DOHH2 (cell line): ENCODE data around the gene TUFM.
A peak's percentile ranks its signal among the peaks of the same experiment; 100 is the strongest.
"Not testable (repeated sequence)": the region's sequence is repeated elsewhere in the genome, so short reads cannot be mapped to it uniquely, and the experiment has no call there.

Source experiments
- H3F3A ChIP-seq: fragments of 200-600 bp; sonication (generic), shearing (Covaris generic); 2 replicates; pipeline ENCODE4 v1.6.0; 2016; ENCODE audit warnings: antibody characterized with exemption, mild to moderate bottlenecking; ENCODE audit not compliant: control insufficient read depth, insufficient read depth
- H3K27ac ChIP-seq: fragments of 200-600 bp; sonication (generic); 2 replicates; pipeline ENCODE4 v1.5.1; 2014; ENCODE audit warnings: low read depth, mild to moderate bottlenecking, low read length, moderate library complexity
- H3K27me3 ChIP-seq: fragments of 200-600 bp; sonication (generic); 2 replicates; pipeline ENCODE4 v1.6.1; 2014; ENCODE audit warnings: mild to moderate bottlenecking, low read length, mixed read lengths; ENCODE audit not compliant: control insufficient read depth
- H3K36me3 ChIP-seq: fragments of 200-600 bp; sonication (generic); 2 replicates; pipeline ENCODE4 v1.6.1; 2014; ENCODE audit warnings: mild to moderate bottlenecking, low read length, moderate library complexity, mixed read lengths; ENCODE audit not compliant: control insufficient read depth
- H3K4me1 ChIP-seq: fragments of 200-600 bp; sonication (generic); 2 replicates; pipeline ENCODE4 v1.6.1; 2014; ENCODE audit warnings: mild to moderate bottlenecking, low read length, mixed read lengths; ENCODE audit not compliant: control insufficient read depth
- H3K4me2 ChIP-seq: fragments of 200-600 bp; sonication (generic); 2 replicates; pipeline ENCODE4 v1.6.0; 2014; ENCODE audit warnings: mild to moderate bottlenecking, low read length, moderate library complexity
- H3K4me3 ChIP-seq: fragments of 200-600 bp; sonication (generic); 2 replicates; pipeline ENCODE4 v1.5.1; 2014; ENCODE audit warnings: mild to moderate bottlenecking, low read length, mixed read lengths
- H3K79me2 ChIP-seq: fragments of 200-600 bp; sonication (generic); 2 replicates; pipeline ENCODE4 v1.6.1; 2014; ENCODE audit warnings: mild to moderate bottlenecking, low read length, mixed read lengths; ENCODE audit not compliant: control insufficient read depth
- H3K9me2 ChIP-seq: fragments of 200-600 bp; sonication (generic); replicated peaks from 2 replicates; pipeline ENCODE4 v1.6.1; 2014; ENCODE audit warnings: mild to moderate bottlenecking, low read length, mixed read lengths; ENCODE audit not compliant: control insufficient read depth
- H3K9me3 ChIP-seq: fragments of 200-600 bp; sonication (generic); 2 replicates; pipeline ENCODE4 v1.6.1; 2014; ENCODE audit warnings: antibody characterized with exemption, low read length, mixed read lengths; ENCODE audit not compliant: control insufficient read depth, insufficient read depth
- H4K20me1 ChIP-seq: fragments of 200-600 bp; sonication (generic); 2 replicates; pipeline ENCODE4 v1.6.0; 2014; ENCODE audit warnings: low read depth, mild to moderate bottlenecking, antibody characterized with exemption, low read length, moderate library complexity; ENCODE audit not compliant: control insufficient read depth, insufficient read depth
- CTCF ChIP-seq: fragments of 200-600 bp; sonication (generic); IDR thresholded peaks from one replicate; pipeline ENCODE4 v1.5.1; 2014; ENCODE audit warnings: antibody characterized with exemption, mild to moderate bottlenecking, low read depth, low read length; ENCODE audit not compliant: poor library complexity, severe bottlenecking
- EZH2phosphoT487 ChIP-seq: fragments of 200-600 bp; sonication (generic); IDR thresholded peaks from 2 replicates; pipeline ENCODE4 v1.6.1; 2017; ENCODE audit warnings: borderline replicate concordance, mild to moderate bottlenecking, antibody characterized with exemption, low read length, moderate library complexity, mixed read lengths

TUFM gene

GRCh38 chr16:28873543-28874201 lies 27.5 kb upstream of the TUFM start:
- no peaks in the 10 kb centered on the region for H4K20me1 ChIP-seq

GRCh38 chr16:28872952-28873351 lies 26.8 kb upstream of the TUFM start:
- Histone ChIP-seq H3K36me3 (peaks cover 43% of the 10 kb centered on the region), H3K4me2 (no peak overlapping the region), H4K20me1 (no peaks in the 10 kb centered on the region), H3F3A (no peaks in the 10 kb centered on the region), H3K79me2 (no peaks in the 10 kb centered on the region), H3K27me3 (no peaks in the 10 kb centered on the region), H3K9me2 (no peaks in the 10 kb centered on the region), H3K4me3 (no peak overlapping the region), H3K4me1 (no peaks in the 10 kb centered on the region), H3K27ac (no peak overlapping the region), H3K9me3 (no peaks in the 10 kb centered on the region)
- no peak for TF ChIP-seq CTCF
- TF ChIP-seq EZH2phosphoT487 = no peak

More at GRCh38 chr16:28873543-28874201, 27.5 kb upstream of the TUFM start:
- Histone ChIP-seq H3K4me3 (no peak overlapping the region), H3K36me3 (peaks cover 42% of the 10 kb centered on the region), H3K9me2 (no peaks in the 10 kb centered on the region), H3K27ac (no peak overlapping the region), H3K4me2 (no peak overlapping the region), H3K9me3 (no peaks in the 10 kb centered on the region), H3K79me2 (peaks cover 4% of the 10 kb centered on the region), H3K27me3 (no peaks in the 10 kb centered on the region), H3K4me1 (peaks cover 5% of the 10 kb centered on the region), H3F3A (no peaks in the 10 kb centered on the region)
- TF ChIP-seq EZH2phosphoT487 (no peak), CTCF (peak; percentile 82)

DNA sequence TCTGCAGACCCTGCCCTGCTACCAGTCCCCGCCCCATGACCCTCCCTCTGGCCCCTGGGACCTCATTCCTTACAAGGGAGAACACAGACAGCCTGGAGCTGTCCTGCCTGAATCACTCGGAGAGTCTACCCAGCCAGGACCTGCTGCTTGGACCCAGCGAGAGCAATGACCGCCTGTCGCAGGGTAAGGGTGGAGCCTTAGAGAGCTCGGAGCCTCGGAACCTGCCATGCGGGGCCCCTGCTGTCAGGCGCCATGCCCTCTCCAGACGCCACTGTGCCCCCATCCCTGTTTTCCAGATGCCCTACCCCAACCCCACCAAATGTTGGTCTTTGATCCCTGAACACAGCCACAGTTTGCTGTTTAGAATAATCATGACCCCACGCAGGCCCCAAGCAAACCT lies 23.1 kb upstream of the TUFM start:
- peaks cover 52% of the 10 kb centered on the region for H3K36me3 ChIP-seq
- no peaks in the 10 kb centered on the region for H3K9me2 ChIP-seq

GRCh38 chr16:28867646-28868045 lies 21.5 kb upstream of the TUFM start:
- H3K4me3 ChIP-seq, H3K9me2 ChIP-seq, H3K27ac ChIP-seq, H3K4me2 ChIP-seq, H3K9me3 ChIP-seq, H3F3A ChIP-seq, H3K27me3 ChIP-seq, H4K20me1 ChIP-seq: not testable (repeated sequence)
- Histone ChIP-seq H3K4me1 (peaks cover 15% of the 10 kb centered on the region), H3K79me2 (peaks cover 45% of the 10 kb centered on the region), H3K36me3 (peaks cover 43% of the 10 kb centered on the region)

More for the DNA sequence above, 23.1 kb upstream of the TUFM start:
- H3K4me3 ChIP-seq = no peak overlapping the region
- peaks cover 30% of the 10 kb centered on the region for H3K79me2 ChIP-seq
- H3K27me3 ChIP-seq = no peaks in the 10 kb centered on the region
- no peak overlapping the region for H3K4me2 ChIP-seq
- no peaks in the 10 kb centered on the region for H3K9me3 ChIP-seq
- no peak overlapping the region for H3K27ac ChIP-seq
- TF ChIP-seq CTCF (no peak), EZH2phosphoT487 (no peak)
- H3K4me1 ChIP-seq = peaks cover 14% of the 10 kb centered on the region
- H4K20me1 ChIP-seq = no peaks in the 10 kb centered on the region
- no peaks in the 10 kb centered on the region for H3F3A ChIP-seq
